SK-N-SH treated with all-trans-retinoic acid at 6 μM for 48 hours (cell line): ENCODE results near the gene COL23A1.

ENCODE experiments used
- ATAC-seq: fragments of 200-7000 bp; cut with Tn5 transposase; 3 replicates; pipeline ENCODE4 v1.9.1; 2020; ENCODE audit warnings: mild to moderate bottlenecking, moderate library complexity
- ARNTL ChIP-seq: fragments of 450-650 bp; formaldehyde crosslinking; IDR thresholded peaks from 2 replicates; pipeline ENCODE4 v1.5.0; 2020; ENCODE audit warnings: low read depth, mild to moderate bottlenecking, moderate library complexity, borderline replicate concordance
- BACH2 ChIP-seq: fragments of 250-450 bp; sonication (Bioruptor Pico); IDR thresholded peaks from 2 replicates; pipeline ENCODE4 v1.9.0; 2021; ENCODE audit warnings: mild to moderate bottlenecking, borderline replicate concordance
- CSDC2 ChIP-seq: fragments of 250-450 bp; sonication (Bioruptor Pico); IDR thresholded peaks from 2 replicates; pipeline ENCODE4 v1.5.0; 2020; ENCODE audit warnings: mild to moderate bottlenecking, moderate library complexity
- ESRRG ChIP-seq: fragments of 250-450 bp; sonication (Bioruptor Pico); IDR thresholded peaks from 2 replicates; pipeline ENCODE4 v1.6.1; 2021; ENCODE audit warnings: mild to moderate bottlenecking
- GLIS3 ChIP-seq: fragments of 250-450 bp; sonication (Bioruptor Pico); IDR thresholded peaks from 2 replicates; pipeline ENCODE4 v1.5.0; 2020; ENCODE audit warnings: mild to moderate bottlenecking, moderate library complexity
- ISL1 ChIP-seq: fragments of 250-450 bp; sonication (Bioruptor Pico); IDR thresholded peaks from 2 replicates; pipeline ENCODE4 v2.1.2; 2022; ENCODE audit warnings: mild to moderate bottlenecking, moderate library complexity
- OSR1 ChIP-seq: fragments of 250-450 bp; sonication (Bioruptor Pico); IDR thresholded peaks from 2 replicates; pipeline ENCODE4 v1.8.0; 2022; ENCODE audit warnings: moderate library complexity, mild to moderate bottlenecking, inconsistent platforms
- PATZ1 ChIP-seq: fragments of 250-450 bp; sonication (Bioruptor Pico); IDR thresholded peaks from 2 replicates; pipeline ENCODE4 v1.8.0; 2020; ENCODE audit warnings: mild to moderate bottlenecking, moderate library complexity, borderline replicate concordance
- POU6F1 ChIP-seq: fragments of 250-450 bp; sonication (Bioruptor Pico); IDR thresholded peaks from 2 replicates; pipeline ENCODE4 v1.8.0; 2021; ENCODE audit warnings: low read depth, mild to moderate bottlenecking, moderate library complexity, borderline replicate concordance
- PPARA ChIP-seq: fragments of 250-450 bp; sonication (Bioruptor Pico); IDR thresholded peaks from 2 replicates; pipeline ENCODE4 v1.5.0; 2020; ENCODE audit warnings: mild to moderate bottlenecking, borderline replicate concordance
- RARB ChIP-seq: fragments of 250-450 bp; sonication (Bioruptor Pico); IDR thresholded peaks from 2 replicates; pipeline ENCODE4 v1.8.0; 2021; ENCODE audit warnings: mild to moderate bottlenecking, moderate library complexity
- SNAI2 ChIP-seq: fragments of 250-450 bp; sonication (Bioruptor Pico); IDR thresholded peaks from 2 replicates; pipeline ENCODE4 v1.5.0; 2020; ENCODE audit warnings: mild to moderate bottlenecking, moderate library complexity
- TCF4 ChIP-seq: fragments of 250-450 bp; sonication (Bioruptor Pico); IDR thresholded peaks from 2 replicates; pipeline ENCODE4 v1.8.0; 2021; ENCODE audit warnings: mild to moderate bottlenecking, moderate library complexity, borderline replicate concordance
- TOX ChIP-seq: fragments of 250-450 bp; sonication (Bioruptor Pico); IDR thresholded peaks from 2 replicates; pipeline ENCODE4 v1.8.0; 2021; ENCODE audit warnings: mild to moderate bottlenecking, moderate library complexity, borderline replicate concordance
- TSHZ2 ChIP-seq: fragments of 250-450 bp; sonication (Bioruptor Pico); IDR thresholded peaks from 2 replicates; pipeline ENCODE4 v1.5.0; 2020; ENCODE audit warnings: mild to moderate bottlenecking, moderate library complexity
- ZC3H10 ChIP-seq: fragments of 250-450 bp; sonication (Bioruptor Pico); IDR thresholded peaks from 2 replicates; pipeline ENCODE4 v1.5.1; 2021; ENCODE audit warnings: mild to moderate bottlenecking, moderate library complexity
- ZFP3 ChIP-seq: fragments of 250-450 bp; sonication (Bioruptor Pico); IDR thresholded peaks from 2 replicates; pipeline ENCODE4 v1.5.0; 2020; ENCODE audit warnings: mild to moderate bottlenecking, moderate library complexity
- ZFP30 ChIP-seq: fragments of 450-650 bp; formaldehyde crosslinking; IDR thresholded peaks from 2 replicates; pipeline ENCODE4 v1.5.0; 2022; ENCODE audit warnings: mild to moderate bottlenecking, moderate library complexity
- ZNF565 ChIP-seq: fragments of 450-650 bp; formaldehyde crosslinking; conservative IDR thresholded peaks from 2 replicates; pipeline ENCODE4 v1.5.0; 2020; ENCODE audit warnings: low read depth, mild to moderate bottlenecking, moderate library complexity
- ZNF70 ChIP-seq: fragments of 450-650 bp; formaldehyde crosslinking; IDR thresholded peaks from 2 replicates; pipeline ENCODE4 v1.5.0; 2020; ENCODE audit warnings: mild to moderate bottlenecking, moderate library complexity
- ZNF8 ChIP-seq: fragments of 450-650 bp; formaldehyde crosslinking; IDR thresholded peaks from 2 replicates; pipeline ENCODE4 v1.5.0; 2020; ENCODE audit warnings: mild to moderate bottlenecking, moderate library complexity
- TF ChIP-seq, protein P1 (sequence below): fragments of 250-450 bp; sonication (Bioruptor Pico); IDR thresholded peaks from 2 replicates; pipeline ENCODE4 v1.5.1; 2020; ENCODE audit warnings: low read depth, mild to moderate bottlenecking, moderate library complexity
- TF ChIP-seq, protein P2 (sequence below): fragments of 250-450 bp; sonication (Bioruptor Pico); IDR thresholded peaks from 2 replicates; pipeline ENCODE4 v1.5.1; 2021; ENCODE audit warnings: mild to moderate bottlenecking, moderate library complexity

The COL23A1 gene

DNA sequence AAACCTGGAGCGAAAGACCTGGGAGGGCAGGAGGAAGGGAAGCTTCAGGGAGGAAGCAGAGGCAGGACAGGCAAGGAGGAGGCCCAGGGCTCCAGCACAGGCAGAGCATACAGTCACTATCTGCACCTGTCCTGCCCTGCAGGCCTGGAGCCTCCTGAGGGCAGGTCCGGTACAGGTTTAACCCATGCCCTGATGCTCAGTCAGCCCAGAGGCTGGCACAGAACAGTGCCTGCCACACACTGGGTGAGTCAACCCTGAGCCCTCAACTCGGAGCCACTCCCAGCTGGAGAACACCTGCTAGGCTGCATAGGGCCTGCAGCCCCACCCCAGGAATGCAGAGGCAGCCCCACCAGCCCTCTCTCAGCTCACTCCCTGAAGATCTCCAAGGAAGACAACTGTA is 196.1 kb downstream of the COL23A1 start:
- no peak for ATAC-seq
- no peak for TF ChIP-seq PATZ1 (CRISPR knock-in tag)
- TF ChIP-seq TCF4 (CRISPR knock-in tag): no peak
- TF ChIP-seq POU6F1 (CRISPR knock-in tag): no peak
- TF ChIP-seq CSDC2 (CRISPR knock-in tag): no peak
- no peak for TF ChIP-seq PPARA (CRISPR knock-in tag)
- no peak for TF ChIP-seq TSHZ2
- no peak for TF ChIP-seq ZNF565 (CRISPR knock-in tag)
- TF ChIP-seq ZNF8: no peak
- TF ChIP-seq OSR1 (CRISPR knock-in tag): no peak
- no peak for TF ChIP-seq ZFP30 (CRISPR knock-in tag)
- TF ChIP-seq, all 23 proteins: peak for 0

DNA sequence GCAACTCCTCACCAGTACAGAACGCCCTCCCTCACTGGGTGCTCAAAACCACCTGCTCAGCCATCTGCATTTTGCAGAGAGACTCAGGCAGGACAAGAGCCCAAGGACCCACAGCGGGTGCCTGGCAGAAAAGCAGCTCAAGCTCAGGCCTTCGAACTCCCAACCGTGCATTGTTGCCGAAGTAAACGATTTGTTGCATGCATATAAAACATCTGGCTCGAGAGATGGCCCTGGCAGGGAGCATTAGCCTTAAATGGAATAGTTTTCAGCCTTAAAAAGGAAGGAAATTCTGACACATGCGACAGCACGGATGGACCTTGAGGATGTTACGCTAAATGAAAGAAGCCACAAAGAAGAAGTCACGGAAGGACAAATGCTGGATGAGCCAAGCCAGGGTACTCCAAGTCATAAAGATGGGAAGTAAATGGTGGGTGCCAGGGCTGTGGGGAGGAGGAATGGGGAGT is 197.2 kb downstream of the COL23A1 start:
- no peak for ATAC-seq
- TF ChIP-seq PPARA (CRISPR knock-in tag): no peak
- no peak for TF ChIP-seq TCF4 (CRISPR knock-in tag)
- no peak for TF ChIP-seq ZNF565 (CRISPR knock-in tag)
- no peak for TF ChIP-seq POU6F1 (CRISPR knock-in tag)
- no peak for TF ChIP-seq ZNF8
- TF ChIP-seq GLIS3 (CRISPR knock-in tag): no peak
- no peak for TF ChIP-seq OSR1 (CRISPR knock-in tag)
- no peak for TF ChIP-seq ZNF70 (CRISPR knock-in tag)
- no peak for TF ChIP-seq ESRRG
- no peak for TF ChIP-seq ARNTL (CRISPR knock-in tag)
- no peak for TF ChIP-seq BACH2
- TF ChIP-seq SNAI2: no peak
- TF ChIP-seq, protein P1, sequence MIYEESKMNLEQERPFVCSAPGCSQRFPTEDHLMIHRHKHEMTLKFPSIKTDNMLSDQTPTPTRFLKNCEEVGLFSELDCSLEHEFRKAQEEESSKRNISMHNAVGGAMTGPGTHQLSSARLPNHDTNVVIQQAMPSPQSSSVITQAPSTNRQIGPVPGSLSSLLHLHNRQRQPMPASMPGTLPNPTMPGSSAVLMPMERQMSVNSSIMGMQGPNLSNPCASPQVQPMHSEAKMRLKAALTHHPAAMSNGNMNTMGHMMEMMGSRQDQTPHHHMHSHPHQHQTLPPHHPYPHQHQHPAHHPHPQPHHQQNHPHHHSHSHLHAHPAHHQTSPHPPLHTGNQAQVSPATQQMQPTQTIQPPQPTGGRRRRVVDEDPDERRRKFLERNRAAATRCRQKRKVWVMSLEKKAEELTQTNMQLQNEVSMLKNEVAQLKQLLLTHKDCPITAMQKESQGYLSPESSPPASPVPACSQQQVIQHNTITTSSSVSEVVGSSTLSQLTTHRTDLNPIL: no peak
- no peak for TF ChIP-seq ZFP30 (CRISPR knock-in tag)
- no peak for TF ChIP-seq ZFP3 (CRISPR knock-in tag)
- no peak for TF ChIP-seq RARB

- ATAC-seq: no peak
- TF ChIP-seq TOX (CRISPR knock-in tag) (no peak), ZC3H10 (CRISPR knock-in tag) (no peak), ESRRG (no peak), CSDC2 (CRISPR knock-in tag) (no peak), ARNTL (CRISPR knock-in tag) (no peak), RARB (no peak), PPARA (CRISPR knock-in tag) (no peak), BACH2 (no peak), OSR1 (CRISPR knock-in tag) (no peak), ZFP3 (CRISPR knock-in tag) (no peak), ZFP30 (CRISPR knock-in tag) (no peak), ZNF70 (CRISPR knock-in tag) (no peak), ISL1 (CRISPR knock-in tag) (no peak), POU6F1 (CRISPR knock-in tag) (no peak), ZNF8 (no peak), TCF4 (CRISPR knock-in tag) (no peak)
- TF ChIP-seq, protein P2, sequence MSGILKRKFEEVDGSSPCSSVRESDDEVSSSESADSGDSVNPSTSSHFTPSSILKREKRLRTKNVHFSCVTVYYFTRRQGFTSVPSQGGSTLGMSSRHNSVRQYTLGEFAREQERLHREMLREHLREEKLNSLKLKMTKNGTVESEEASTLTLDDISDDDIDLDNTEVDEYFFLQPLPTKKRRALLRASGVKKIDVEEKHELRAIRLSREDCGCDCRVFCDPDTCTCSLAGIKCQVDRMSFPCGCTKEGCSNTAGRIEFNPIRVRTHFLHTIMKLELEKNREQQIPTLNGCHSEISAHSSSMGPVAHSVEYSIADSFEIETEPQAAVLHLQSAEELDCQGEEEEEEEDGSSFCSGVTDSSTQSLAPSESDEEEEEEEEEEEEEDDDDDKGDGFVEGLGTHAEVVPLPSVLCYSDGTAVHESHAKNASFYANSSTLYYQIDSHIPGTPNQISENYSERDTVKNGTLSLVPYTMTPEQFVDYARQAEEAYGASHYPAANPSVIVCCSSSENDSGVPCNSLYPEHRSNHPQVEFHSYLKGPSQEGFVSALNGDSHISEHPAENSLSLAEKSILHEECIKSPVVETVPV (CRISPR knock-in tag): no peak
These were observed 197.8 kb downstream of the COL23A1 start for GRCh38 chr5:178392386-178392785.
